Neural progenitor cell (in vitro differentiated cells): ENCODE measurements around the gene CCDC122. TPM values are rescaled to one million over a fixed set of nuclear protein-coding genes. Genes with fewer than 3 reads are reported as not detected.
A peak's percentile ranks its signal among the peaks of the same experiment; 100 is the strongest.

Experiments used
- DNase-seq: peaks from one replicate; pipeline ENCODE4 v3.0.0-alpha.2; 2016; ENCODE audit warnings: low spot score
- H2AFZ ChIP-seq: fragments of 200-600 bp; sonication (generic); replicated peaks from 2 replicates; pipeline ENCODE4 v1.6.1; 2016; ENCODE audit warnings: antibody characterized with exemption
- H3F3A ChIP-seq: fragments of 200-600 bp; sonication (generic); 2 replicates; pipeline ENCODE4 v1.6.1; 2016; ENCODE audit warnings: antibody characterized with exemption, low read depth
- H3K27ac ChIP-seq: fragments of 200-600 bp; sonication (generic); 2 replicates; pipeline ENCODE4 v1.5.1; 2016; ENCODE audit warnings: mild to moderate bottlenecking
- H3K27me3 ChIP-seq: fragments of 200-600 bp; sonication (generic); 2 replicates; pipeline ENCODE4 v1.6.1; 2016; ENCODE audit warnings: mild to moderate bottlenecking, moderate library complexity
- H3K36me3 ChIP-seq: fragments of 200-600 bp; sonication (generic); 2 replicates; pipeline ENCODE4 v1.5.1; 2016
- H3K4me1 ChIP-seq: fragments of 200-600 bp; sonication (generic); 2 replicates; pipeline ENCODE4 v1.6.1; 2016; ENCODE audit warnings: mixed run types
- H3K4me2 ChIP-seq: fragments of 200-600 bp; sonication (generic); 2 replicates; pipeline ENCODE4 v1.6.1; 2016
- H3K4me3 ChIP-seq: fragments of 200-600 bp; sonication (generic); 2 replicates; pipeline ENCODE4 v1.5.1; 2016
- H3K79me2 ChIP-seq: fragments of 200-600 bp; sonication (generic); 2 replicates; pipeline ENCODE4 v1.6.1; 2016; ENCODE audit warnings: low read depth
- H3K9ac ChIP-seq: fragments of 200-600 bp; sonication (generic); 2 replicates; pipeline ENCODE4 v1.6.1; 2016
- H3K9me3 ChIP-seq: fragments of 200-600 bp; sonication (generic); 2 replicates; pipeline ENCODE4 v1.5.1; 2016; ENCODE audit warnings: low read depth
- H4K20me1 ChIP-seq: fragments of 200-600 bp; sonication (generic); 2 replicates; pipeline ENCODE4 v1.6.1; 2016; ENCODE audit warnings: low read depth
- H3K27ac Mint-ChIP-seq: 3 replicates; pipeline ENCODE4 v1.8.0; 2021; ENCODE audit warnings: mixed read lengths
- H3K27me3 Mint-ChIP-seq: 2 replicates; pipeline ENCODE4 v1.8.0; 2022; ENCODE audit warnings: low read depth, mild to moderate bottlenecking, inconsistent platforms, moderate library complexity, mixed read lengths; ENCODE audit not compliant: insufficient read depth
- H3K36me3 Mint-ChIP-seq: 3 replicates; pipeline ENCODE4 v1.8.0; 2021; ENCODE audit warnings: mixed read lengths
- H3K4me1 Mint-ChIP-seq: 3 replicates; pipeline ENCODE4 v1.8.0; 2021; ENCODE audit warnings: mixed read lengths
- H3K4me3 Mint-ChIP-seq: 3 replicates; pipeline ENCODE4 v1.8.0; 2021; ENCODE audit warnings: mild to moderate bottlenecking, moderate library complexity, mixed read lengths
- H3K9me3 Mint-ChIP-seq: 3 replicates; pipeline ENCODE4 v1.8.0; 2020; ENCODE audit warnings: mixed read lengths
- EZH2 ChIP-seq: fragments of 200-600 bp; sonication (generic); IDR thresholded peaks from 2 replicates; pipeline ENCODE4 v1.6.1; 2017; ENCODE audit warnings: antibody characterized with exemption, mild to moderate bottlenecking, moderate library complexity
- EZH2phosphoT487 ChIP-seq: fragments of 200-600 bp; sonication (generic); IDR thresholded peaks from 2 replicates; pipeline ENCODE4 v1.6.1; 2017; ENCODE audit warnings: antibody characterized with exemption
- total RNA-seq: library from RNA; depleted of rRNA; stranded (reverse); fragments of >200 nt; gene quantifications from 2 replicates; pipeline ENCODE4 v1.2.3, GENCODE V29; 2015; ENCODE audit warnings: low replicate concordance
- TF ChIP-seq, protein P1 (sequence below): fragments of 200-600 bp; sonication (generic); IDR thresholded peaks from 2 replicates; pipeline ENCODE4 v1.5.1; 2017; ENCODE audit warnings: antibody characterized with exemption, mild to moderate bottlenecking

Gene CCDC122
- total RNA-seq, 1 donor from 2014 or later: 24.4 TPM

- H2AFZ ChIP-seq: no peak overlapping the region
- H3K9ac ChIP-seq: no peak overlapping the region
- peaks cover 29% of the 10 kb centered on the region for H3K4me1 Mint-ChIP-seq
- H3K36me3 Mint-ChIP-seq: no peaks in the 10 kb centered on the region
- H4K20me1 ChIP-seq: no peaks in the 10 kb centered on the region
- H3K4me2 ChIP-seq: no peak overlapping the region
- no peak for DNase-seq
- H3K9me3 ChIP-seq: no peaks in the 10 kb centered on the region
- H3K27me3 Mint-ChIP-seq: peaks cover 4% of the 10 kb centered on the region
- H3K4me1 ChIP-seq: peaks cover 9% of the 10 kb centered on the region
- TF ChIP-seq EZH2: no peak
- TF ChIP-seq EZH2phosphoT487: no peak
- TF ChIP-seq, protein P1, sequence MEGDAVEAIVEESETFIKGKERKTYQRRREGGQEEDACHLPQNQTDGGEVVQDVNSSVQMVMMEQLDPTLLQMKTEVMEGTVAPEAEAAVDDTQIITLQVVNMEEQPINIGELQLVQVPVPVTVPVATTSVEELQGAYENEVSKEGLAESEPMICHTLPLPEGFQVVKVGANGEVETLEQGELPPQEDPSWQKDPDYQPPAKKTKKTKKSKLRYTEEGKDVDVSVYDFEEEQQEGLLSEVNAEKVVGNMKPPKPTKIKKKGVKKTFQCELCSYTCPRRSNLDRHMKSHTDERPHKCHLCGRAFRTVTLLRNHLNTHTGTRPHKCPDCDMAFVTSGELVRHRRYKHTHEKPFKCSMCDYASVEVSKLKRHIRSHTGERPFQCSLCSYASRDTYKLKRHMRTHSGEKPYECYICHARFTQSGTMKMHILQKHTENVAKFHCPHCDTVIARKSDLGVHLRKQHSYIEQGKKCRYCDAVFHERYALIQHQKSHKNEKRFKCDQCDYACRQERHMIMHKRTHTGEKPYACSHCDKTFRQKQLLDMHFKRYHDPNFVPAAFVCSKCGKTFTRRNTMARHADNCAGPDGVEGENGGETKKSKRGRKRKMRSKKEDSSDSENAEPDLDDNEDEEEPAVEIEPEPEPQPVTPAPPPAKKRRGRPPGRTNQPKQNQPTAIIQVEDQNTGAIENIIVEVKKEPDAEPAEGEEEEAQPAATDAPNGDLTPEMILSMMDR: no peak
- H3K9me3 Mint-ChIP-seq: no peaks in the 10 kb centered on the region
- no peak overlapping the region for H3K4me3 Mint-ChIP-seq
- no peaks in the 10 kb centered on the region for H3K36me3 ChIP-seq
- no peak overlapping the region for H3K4me3 ChIP-seq
- H3K27ac ChIP-seq: no peak overlapping the region
- no peaks in the 10 kb centered on the region for H3K79me2 ChIP-seq
- no peaks in the 10 kb centered on the region for H3K27me3 ChIP-seq
- H3F3A ChIP-seq: no peaks in the 10 kb centered on the region
- no peak overlapping the region for H3K27ac Mint-ChIP-seq
Observed at GRCh38 chr13:43911278-43911677, 31.7 kb upstream of the CCDC122 start.

GRCh38 chr13:43910856-43911255 lies 31.3 kb upstream of the CCDC122 start:
- DNase-seq: no peak
- Histone ChIP-seq H3K9ac (no peak overlapping the region), H3F3A (no peaks in the 10 kb centered on the region), H3K36me3 (no peaks in the 10 kb centered on the region), H4K20me1 (no peaks in the 10 kb centered on the region), H3K27ac (no peak overlapping the region), H3K4me1 (peaks cover 9% of the 10 kb centered on the region), H3K9me3 (no peaks in the 10 kb centered on the region), H3K27me3 (no peaks in the 10 kb centered on the region), H3K4me2 (no peak overlapping the region), H2AFZ (no peak overlapping the region), H3K4me3 (no peak overlapping the region), H3K79me2 (no peaks in the 10 kb centered on the region)
- Mint-ChIP-seq H3K27me3 (peaks cover 4% of the 10 kb centered on the region), H3K4me1 (peaks cover 30% of the 10 kb centered on the region), H3K36me3 (no peaks in the 10 kb centered on the region), H3K27ac (no peak overlapping the region), H3K9me3 (no peaks in the 10 kb centered on the region), H3K4me3 (no peak overlapping the region)
- no peak for TF ChIP-seq EZH2phosphoT487

DNA sequence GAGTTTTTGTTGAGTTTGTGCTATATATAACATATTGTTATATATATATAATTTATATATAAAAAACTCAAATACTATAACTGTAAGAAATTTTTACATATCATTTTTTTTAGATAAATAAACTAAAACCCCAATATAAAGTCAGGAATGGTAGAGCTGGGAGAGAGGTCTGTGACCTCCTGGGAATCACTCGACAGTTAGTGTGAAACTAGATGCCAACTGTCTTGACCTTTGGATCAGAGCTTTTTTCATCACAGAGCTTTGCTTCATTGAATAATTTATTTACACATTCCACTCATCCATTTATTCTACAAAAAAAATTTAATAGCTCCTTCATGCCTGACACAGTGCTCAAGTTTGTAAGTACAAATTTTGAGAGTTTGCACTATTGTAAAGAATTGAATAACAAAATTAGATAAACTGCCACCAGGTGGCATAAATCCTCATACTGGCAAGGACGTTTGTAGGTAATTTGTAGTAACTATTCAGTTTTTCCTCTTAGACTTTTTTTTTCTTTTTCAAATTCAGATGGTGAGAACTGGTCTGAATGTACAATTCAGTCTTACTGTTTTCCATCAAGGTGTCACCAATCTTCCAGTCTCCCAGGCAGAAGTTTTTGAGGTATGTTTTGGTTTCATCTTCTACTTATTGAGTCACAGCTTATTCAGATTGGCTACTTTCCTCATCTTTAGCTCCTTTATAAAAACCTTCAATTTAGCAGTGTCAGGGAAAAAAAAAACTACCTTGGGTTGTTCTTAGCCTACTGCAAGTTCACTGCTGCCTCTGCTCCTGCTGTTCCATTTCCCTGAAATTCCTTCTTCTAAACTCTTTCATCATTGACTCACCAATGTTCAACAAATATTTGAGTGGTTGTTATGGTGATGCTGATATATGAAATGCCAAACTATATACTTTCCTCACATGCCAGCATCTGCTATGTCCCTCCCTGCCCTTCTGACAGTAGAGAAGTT lies 28.9 kb upstream of the CCDC122 start:
- no peaks in the 10 kb centered on the region for H3K27me3 ChIP-seq
- no peak overlapping the region for H3K4me2 ChIP-seq
- H3K9ac ChIP-seq: no peak overlapping the region
- no peaks in the 10 kb centered on the region for H3K9me3 ChIP-seq
- Mint-ChIP-seq H3K27ac (no peak overlapping the region), H3K4me1 (peaks cover 35% of the 10 kb centered on the region), H3K9me3 (no peaks in the 10 kb centered on the region), H3K36me3 (no peaks in the 10 kb centered on the region), H3K4me3 (no peak overlapping the region), H3K27me3 (peaks cover 4% of the 10 kb centered on the region)
- no peak for TF ChIP-seq EZH2phosphoT487
- TF ChIP-seq EZH2: no peak
- TF ChIP-seq, protein P1: peak; percentile 74
- no peaks in the 10 kb centered on the region for H4K20me1 ChIP-seq
- no peaks in the 10 kb centered on the region for H3F3A ChIP-seq
- peak; percentile 58 for DNase-seq
- no peaks in the 10 kb centered on the region for H3K36me3 ChIP-seq
- H3K4me3 ChIP-seq: no peak overlapping the region
- no peak overlapping the region for H3K27ac ChIP-seq
- H3K79me2 ChIP-seq: no peaks in the 10 kb centered on the region
- H2AFZ ChIP-seq: no peak overlapping the region
- H3K4me1 ChIP-seq: peaks cover 9% of the 10 kb centered on the region

GRCh38 chr13:43905435-43906031 lies 26.0 kb upstream of the CCDC122 start:
- Histone ChIP-seq H3K4me3 (no peak overlapping the region), H3K9ac (no peak overlapping the region), H3K27ac (no peak overlapping the region), H4K20me1 (no peaks in the 10 kb centered on the region), H3K27me3 (no peaks in the 10 kb centered on the region), H3K4me2 (no peak overlapping the region), H3K9me3 (no peaks in the 10 kb centered on the region), H2AFZ (no peak overlapping the region), H3K4me1 (no peaks in the 10 kb centered on the region), H3K36me3 (no peaks in the 10 kb centered on the region), H3F3A (no peaks in the 10 kb centered on the region), H3K79me2 (no peaks in the 10 kb centered on the region)
- Mint-ChIP-seq H3K4me3 (no peak overlapping the region), H3K27ac (no peak overlapping the region), H3K4me1 (peaks cover 24% of the 10 kb centered on the region), H3K36me3 (no peaks in the 10 kb centered on the region), H3K9me3 (no peaks in the 10 kb centered on the region), H3K27me3 (peaks cover 4% of the 10 kb centered on the region)
- peak; percentile 80 for DNase-seq
- TF ChIP-seq, protein P1: peak; percentile 87
- TF ChIP-seq EZH2 (no peak), EZH2phosphoT487 (no peak)
